DMS53 treated with DMSO at 0.1 percent for 48 hours (cell line): ENCODE data around the gene SLC7A5.
"Not testable (repeated sequence)": the region's sequence is repeated elsewhere in the genome, so short reads cannot be mapped to it uniquely, and the experiment has no call there.

Source experiments
- DNase-seq: peaks from one replicate; lab custom pipeline; 2025; ENCODE audit not compliant: unreplicated experiment; lab: John Stamatoyannopoulos, UW

The SLC7A5 gene

DNA sequence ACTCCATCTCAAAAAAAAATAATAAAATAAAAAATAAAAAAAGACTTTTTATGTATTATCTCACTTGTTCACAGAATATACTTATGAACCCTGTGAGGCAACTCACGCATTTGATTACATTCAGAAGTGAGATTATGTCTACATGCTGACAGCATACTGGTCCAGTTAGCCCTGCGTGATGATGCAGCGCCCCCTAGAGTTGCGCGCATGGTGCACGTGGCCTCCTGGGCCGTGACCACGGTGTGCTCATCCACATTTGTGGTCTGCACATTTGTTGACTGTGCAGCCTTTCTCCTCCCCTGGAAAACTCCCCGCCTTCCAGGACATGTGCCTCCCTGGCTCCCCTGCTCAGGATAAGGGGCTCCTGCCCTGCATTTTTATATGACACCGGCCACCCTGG lies 20.5 kb upstream of the SLC7A5 start:
- DNase-seq, result not testable (repeated sequence)

DNA sequence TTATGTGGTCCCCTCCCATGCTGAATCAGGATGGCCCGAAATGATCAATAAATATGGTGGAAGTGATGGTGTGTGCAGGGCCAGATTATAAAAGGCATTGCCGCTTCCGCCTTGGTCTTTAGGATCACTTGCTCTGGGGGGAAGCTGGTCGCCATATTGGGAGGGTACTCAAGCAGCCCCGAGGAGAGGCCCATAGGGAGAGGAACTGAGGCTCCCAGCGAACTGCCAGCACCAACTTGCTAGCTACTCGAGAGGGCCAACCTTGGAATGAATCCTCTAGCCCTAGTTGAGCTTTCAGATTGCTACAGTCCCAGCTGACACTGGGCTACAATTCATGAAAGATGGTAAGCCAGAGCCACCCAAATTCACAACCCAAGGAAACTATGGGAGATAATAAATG lies 19.0 kb upstream of the SLC7A5 start:
- DNase-seq, result not testable (repeated sequence)

DNA sequence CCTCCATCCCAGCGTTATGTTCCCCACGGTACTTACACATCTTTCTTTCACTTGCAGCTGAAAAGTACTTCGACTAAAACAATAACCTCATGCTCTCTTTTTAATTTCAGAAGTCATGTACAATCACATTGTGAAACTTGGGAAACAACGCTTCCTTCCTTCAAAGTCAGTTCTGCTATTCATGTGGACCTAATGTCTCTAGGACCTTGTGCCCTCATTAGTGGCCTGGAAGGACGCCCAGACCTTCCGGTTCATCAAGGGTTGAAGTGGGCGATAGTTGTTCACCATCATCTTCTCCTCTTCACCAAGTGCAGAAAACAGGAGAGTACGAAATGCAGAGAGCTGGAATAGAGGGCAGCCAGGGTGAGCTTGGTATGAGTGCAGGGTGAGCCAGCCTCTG lies 18.6 kb upstream of the SLC7A5 start:
- DNase-seq, result not testable (repeated sequence)

DNA sequence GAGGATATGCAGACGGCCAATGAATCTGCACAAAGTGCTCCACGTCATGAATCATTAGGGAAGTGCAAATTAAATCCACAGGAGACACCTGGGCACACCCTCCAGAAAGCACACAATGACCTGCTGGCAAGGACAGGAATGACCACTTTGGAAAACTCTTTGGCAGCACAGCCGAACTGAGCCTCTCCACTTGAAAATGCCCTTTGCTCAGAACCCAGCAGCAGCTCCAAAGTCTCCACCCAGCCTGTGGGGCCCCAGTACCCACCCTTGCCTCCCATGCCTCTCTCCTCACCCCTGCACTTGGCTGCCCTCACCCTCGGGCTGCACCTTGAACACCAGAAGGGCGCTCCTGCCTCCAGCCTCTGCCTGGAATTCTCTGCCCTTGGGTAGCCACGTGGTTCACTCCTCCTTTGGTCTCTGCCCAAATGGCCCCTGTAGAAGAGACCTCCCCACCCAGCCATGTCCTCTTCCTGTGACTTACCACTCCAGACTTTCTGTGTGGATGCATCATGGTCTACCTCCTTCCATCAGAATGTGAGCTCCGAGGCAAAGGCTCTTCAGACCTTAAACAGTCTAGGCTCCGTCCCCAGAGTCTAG lies 16.2 kb upstream of the SLC7A5 start:
- peak; percentile 65 for DNase-seq

DNA sequence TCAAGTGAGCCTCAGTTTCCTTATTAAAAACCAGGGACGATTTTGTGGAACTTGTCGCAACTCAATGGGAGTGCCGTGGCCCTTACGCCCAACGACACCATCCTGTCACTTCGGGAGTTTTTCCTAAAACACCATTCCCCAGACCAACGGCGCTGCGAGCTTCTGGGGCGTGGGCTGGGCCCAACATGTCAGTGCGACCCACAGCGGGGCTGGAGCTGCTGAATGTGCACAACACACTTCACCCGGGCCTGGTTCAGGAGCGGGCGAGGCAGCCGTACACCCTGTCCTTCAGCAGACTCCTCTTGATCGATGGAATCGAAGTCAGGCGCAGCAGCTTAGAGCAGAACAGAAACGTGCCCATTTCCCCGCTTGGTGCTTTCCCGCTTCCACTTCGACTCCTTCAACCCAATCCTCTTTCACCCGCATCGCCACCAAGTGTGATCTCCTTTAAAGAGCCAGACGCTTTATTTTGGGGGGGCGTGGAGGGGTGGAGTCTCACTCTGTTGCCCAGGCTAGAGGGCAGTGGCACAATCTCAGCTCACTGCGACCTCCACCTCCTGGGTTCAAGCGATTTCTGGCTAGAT lies 13.2 kb upstream of the SLC7A5 start:
- no peak for DNase-seq

DNA sequence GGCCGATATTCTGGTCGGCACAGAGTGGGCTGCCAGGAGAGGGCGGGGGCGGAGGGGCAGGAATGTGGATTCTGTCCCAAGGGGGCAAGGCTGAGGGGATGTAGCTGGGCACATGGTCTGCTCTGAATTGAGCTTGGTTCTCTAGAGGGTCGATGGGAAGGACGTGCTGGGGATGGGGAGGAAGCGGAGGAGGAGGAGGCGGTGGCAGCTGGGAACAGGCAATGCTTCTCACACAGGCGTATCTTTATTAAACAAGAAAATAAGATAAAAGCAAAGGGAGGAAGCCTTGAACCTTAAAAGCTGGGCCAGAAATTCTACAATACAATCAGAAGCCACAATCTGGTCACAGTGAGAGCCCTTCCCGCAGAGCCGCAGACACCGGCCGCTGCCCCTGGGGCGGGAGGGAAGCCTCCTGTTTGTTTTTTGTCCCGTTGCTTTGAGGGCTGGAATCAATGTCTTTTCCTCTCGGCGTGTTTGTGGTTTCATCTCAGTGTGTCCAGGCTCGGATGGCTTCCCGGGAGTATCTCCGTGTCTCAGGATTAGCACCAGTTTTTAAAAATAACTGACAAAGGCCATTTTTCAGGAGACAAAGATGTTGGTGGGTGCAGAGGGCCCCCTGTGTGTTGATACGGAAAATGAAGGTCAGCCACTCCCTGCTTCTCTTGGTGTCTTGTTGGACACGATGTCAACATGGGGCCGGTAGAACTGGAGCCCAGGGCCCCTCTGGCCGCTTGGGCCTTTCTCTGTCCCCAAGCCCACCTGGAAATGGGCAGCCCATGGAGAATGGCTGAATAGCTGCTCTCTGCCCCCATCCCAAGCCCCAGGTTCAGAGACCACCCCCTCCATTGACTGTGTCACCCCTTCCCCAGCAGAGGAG lies 12.3 kb upstream of the SLC7A5 start:
- no peak for DNase-seq

DNA sequence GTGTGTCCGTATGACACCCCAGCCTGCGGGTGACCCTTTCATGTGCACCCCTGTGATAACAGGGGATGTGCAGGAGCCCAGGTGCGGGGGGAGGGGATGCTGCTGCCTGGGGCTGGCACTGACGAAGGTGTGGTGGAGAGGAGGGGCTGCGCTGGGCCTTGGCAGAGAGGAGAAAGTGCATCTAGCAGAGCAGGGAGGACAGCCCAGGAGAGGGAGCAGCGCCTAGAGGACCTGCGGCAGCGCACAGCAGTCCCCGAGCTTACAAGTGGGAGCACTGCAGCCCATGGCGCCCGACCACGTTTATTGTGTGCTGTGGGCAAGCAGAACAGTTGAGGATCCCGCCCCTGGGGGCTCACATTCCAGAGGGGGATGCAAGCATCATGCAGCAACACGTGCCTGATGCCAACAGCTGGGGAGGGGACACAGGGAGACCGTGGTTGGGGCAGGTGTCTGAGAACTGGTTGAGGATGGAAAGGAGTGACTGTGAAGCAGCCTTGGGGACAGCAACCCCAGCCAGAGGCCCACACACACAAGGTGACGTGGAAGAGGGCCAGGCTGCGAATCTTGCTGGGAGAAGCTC lies 10.9 kb upstream of the SLC7A5 start:
- DNase-seq, result no peak

DNA sequence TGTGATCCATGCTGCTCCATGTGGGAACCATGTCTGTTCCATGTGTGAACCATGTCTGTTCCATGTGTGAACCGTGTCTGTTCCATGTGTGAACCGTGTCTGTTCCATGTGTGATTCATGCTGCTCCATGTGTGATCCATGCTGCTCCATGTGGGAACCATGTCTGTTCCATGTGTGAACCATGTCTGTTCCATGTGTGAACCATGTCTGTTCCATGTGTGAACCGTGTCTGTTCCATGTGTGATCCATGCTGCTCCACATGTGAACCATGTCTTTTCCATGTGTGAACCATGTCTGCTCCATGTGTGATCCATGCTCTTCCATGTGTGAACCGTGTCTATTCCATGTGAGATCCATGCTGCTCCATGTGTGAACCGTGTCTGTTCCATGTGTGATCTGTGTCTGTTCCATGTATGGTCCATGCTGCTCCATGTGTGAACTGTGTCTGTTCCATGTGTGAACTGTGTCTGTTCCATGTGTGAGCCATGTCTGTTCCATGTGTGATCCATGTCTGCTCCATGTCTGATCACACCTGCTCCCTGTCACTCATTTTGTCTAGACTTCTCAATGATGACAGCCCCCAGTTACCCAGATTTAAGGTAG lies 10.2 kb upstream of the SLC7A5 start:
- DNase-seq, result not testable (repeated sequence)

DNA sequence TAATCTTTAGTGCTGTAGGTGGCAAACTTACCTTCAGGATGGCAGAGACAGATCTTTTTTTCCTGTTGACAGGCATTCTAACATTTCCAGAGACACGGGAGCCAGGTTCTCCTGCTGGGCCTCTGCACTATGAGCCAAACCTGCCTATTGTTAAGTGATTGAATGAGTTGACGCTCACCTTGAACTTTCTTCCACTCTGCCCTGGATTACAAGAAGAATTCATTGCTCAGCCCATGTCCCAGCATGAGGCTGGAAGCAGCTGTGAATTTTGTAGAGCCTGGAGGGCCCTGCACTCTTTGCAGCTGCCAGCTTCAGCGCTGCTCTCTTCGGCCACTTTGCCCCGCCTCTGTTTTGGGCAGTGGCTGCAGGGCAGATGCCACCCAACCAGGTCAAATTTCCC lies 9.4 kb upstream of the SLC7A5 start:
- DNase-seq, result no peak

DNA sequence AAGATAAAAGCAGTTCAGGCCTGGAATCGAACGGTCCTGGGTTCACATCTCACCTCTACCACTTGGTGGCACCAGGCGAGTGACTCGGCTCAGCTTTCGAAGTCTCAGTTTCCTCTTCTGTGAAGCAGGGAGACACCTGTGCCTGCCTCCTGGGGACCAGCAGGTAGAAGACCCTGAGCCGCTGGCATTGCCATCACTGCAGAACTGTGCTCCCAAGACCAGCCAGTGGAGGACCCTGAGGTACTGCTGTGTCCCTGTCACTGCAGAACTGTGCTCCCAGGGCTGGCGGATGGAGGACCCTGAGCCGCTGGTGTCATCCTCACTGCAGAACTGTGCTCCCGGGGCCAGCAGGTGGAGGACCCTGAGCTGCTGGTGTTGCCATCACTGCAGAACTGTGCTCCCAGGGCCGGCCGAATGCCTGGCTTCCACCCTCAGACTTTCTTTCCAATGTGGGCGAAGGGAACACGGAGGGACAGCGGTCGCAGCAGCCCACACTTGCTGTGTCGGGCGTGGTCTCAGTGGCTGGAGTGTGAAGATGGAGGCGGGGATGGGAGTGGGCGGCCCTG lies 8.7 kb upstream of the SLC7A5 start:
- DNase-seq, result no peak

DNA sequence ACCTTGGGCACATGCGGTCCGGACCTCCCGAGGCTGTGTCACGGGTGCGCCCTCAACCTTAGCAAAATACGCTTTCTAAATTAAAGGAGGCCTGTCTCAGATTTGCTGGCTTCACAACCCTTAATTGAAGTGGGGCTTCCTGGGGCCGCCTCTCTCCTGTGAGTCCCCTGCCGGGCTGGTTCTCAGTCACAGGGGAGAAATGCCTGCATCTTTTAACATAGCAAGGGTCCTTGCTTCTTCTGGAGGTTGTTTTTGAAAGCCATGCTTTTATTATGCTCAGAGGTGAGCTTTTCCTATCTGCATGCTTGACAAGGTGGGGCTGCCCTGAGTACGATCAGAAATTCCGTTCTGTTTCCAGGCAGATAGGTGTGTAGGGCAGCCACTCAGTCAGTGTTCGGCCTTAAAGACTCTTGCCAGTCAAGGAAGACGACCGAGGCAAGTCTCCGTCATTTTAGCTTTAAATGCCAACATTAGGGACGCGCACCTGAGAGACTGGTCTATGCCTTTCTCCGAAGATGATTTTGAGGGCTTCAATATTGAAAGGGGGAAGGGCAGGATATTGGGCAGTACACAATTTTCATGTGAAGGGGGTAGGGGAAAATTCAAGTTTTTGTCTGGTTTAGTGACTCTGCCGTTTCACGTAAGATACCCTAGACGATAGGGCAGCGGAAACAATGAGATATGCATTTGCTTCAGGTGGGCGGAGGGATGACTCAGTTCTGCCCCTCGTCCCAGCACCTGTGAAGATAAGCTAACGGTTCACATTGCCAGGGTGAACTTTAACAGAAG lies 5.5 kb upstream of the SLC7A5 start:
- no peak for DNase-seq

DNA sequence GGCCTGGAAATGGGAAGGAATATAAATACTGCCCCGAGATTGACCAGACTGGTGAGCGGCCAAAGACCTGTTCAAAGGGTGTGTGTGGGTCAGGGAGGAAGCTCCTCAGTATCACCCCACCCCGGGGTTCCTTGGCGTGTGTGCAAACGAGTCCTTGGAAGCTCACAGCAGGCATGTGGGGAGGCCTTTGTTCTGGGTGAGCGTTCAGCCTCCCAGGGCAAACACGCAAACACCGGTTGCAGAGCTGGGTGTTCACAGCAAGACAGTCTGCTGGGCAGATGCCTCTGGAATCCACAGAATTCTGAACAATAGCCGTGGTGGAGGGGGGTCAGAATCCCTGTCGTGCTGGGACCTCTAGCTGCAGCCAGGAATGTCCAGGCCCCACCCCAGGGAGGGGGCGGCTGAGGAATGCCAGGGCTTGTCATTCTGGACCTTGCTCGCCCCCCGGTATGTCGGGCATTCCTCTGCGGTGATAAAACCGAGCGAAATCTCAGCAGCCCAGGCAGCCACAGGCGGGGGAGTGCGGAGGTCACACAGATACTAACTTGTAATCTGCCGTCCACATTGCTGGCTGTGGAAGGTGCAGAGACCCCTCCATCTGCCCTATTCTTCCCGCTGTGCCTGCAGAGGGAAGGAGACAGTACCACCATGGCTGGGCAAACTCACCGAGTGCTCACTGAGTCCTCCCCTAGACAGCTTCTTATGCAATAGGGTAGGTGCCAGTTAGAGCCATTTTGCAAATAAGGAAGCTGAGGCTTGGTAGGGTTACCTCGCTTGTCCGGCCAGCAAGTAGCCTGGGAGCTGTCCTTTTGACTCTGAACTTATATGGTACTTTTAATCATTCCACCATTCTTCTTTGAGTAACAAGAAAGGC lies 1.3 kb upstream of the SLC7A5 start:
- not testable (repeated sequence) for DNase-seq

DNA sequence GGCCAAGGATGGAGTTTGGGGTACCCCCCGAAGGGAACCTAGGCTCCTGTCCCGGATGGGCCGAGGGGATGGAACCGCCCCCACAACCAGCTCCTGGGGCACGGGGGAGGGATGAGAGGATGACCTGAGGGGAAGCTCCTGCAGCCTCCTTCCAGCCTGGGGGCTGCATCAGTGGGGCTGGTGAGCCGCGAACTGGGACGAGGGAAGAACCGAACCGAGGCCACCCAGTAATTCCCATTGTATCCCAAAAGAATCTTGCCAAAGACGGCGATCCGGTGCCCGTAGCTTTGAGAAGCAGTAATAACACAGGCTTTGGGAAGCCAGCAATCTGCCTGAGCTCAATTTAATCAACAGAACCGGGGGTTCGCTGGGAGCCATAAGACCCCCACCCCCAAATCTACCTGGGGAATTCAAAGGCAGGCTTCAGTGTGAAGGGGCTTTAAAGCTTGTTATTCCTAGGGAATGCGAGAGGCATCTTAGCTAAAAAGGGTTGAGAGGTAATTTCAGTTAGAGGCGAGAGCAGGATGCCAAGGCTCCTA lies 641 bp upstream of the SLC7A5 start:
- not testable (repeated sequence) for DNase-seq

DNA sequence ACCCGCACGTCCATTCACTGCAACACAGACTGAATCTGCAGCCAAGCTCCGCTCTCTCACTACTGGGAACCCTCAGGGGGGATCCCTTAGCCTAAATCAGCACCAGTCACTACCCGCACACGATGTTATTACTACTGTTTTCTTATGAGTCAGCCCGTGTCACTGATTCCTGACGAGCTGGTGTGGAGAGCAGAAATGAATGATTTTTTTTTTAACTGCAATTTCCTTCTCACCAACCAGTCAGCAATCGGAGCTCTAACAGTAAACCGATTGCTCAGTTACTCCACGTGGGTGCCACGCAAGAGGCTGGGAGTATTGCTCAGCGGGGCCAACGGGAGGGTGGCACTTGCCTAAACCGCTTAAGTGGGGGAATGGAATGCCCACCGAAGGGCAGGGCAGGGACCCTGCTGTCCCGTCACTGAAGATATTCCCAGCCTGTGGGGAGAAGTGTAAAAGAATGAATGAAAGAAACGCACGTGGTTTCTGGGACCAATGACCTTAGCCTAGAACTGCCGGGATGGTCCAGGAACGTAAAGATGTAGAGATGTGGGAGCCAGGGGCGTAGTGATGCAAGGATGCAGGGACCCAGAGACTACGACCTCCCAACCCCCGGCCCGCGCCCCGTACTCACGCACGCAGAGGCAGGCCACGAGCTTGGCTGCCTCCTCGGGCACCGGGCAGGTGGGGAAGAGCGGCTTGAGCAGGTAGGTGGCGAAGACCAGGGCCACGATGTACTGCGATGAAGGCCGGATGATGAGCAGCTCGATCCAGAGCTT lies 865 bp downstream of the SLC7A5 start:
- DNase-seq, result peak; percentile 37

DNA sequence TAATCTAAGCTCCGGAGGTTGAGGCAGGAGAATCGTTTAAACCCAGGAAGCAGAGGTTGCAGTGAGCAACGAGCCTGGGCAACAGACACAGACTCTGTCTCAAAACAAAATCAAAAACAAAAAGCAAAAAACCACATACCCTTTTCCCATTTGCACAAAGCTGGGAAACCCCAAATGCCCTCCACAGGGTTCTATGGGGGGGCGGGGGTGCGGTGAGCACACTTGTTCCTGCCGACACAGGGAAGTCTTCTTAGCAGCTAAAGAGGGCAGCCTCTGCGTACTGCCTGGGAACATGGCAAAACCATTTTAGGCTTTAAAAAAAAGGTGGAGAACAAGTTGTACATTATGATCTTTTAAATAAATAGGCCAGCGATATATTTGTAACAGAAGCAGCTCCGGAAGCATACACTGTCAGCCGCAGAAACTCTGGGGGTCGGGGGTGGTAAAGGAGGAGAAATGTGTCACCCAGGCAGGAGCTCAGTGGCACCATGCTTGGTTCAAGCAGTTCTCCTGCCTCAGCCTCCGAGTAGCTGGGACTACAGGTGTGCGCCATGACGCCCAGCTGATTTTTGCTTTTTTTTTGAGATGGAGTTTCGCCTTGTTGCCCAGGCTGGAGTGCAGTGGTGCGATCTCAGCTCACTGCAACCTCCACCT lies 3.3 kb downstream of the SLC7A5 start:
- DNase-seq, result not testable (repeated sequence)

DNA sequence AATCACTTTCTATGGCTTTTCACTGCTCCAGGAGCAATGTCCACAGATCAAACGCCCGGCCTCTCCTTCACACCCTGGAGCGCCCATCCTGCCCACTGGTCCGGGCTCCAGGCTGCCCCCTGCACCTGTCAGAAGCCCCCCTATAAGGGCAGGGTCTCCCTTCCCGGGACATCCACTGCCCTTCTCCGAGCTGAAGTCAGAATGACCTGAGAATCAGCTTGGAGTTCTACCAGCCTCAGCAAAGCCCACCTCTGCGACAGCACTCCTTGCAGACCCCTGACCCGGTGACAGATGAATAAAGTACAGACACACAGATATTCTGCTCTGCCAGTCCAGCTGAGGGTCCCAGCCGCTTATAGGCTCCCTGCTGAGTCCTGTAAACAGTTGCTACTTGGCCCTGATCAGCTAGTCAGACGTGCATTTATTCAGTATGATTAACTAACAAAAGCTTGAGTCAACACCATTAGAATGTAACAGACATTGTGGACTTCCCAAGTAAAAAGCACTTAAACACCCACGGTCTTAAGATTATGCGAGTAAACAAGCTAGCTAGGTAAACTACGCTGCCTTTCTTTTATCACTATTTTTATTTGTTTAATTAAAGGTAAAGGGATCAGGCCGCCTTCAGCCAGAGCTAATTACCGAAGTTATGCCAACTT lies 4.8 kb downstream of the SLC7A5 start:
- DNase-seq, result no peak

DNA sequence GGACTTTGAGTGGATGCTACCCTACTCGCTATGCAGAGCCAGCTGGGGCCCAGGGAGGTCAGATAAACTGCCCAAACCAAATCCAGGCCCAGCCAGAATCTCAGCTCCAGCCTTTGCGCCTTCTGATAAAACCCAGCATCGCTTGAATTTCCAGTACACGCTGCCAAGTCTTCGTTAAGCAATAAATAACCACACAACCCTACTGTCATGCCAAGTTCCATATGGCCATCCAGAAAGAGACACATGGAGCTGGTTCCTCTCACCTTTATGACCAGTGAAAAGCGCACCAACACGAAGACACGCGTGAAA lies 6.0 kb downstream of the SLC7A5 start:
- DNase-seq, result not testable (repeated sequence)
